ENCODE measurements around the gene VPS25. TPM values are rescaled to one million over a fixed set of nuclear protein-coding genes. Genes with fewer than 3 reads are reported as not detected.

The VPS25 gene
- total RNA-seq, 1 experiment from 2014 or later: 37.7 TPM

- POLR2A ChIA-PET: no interaction called here
- DNase-seq (ENCODE audit: low read depth, low spot score) (no peak), ATAC-seq (peak; percentile 96)
- in situ Hi-C loops (cut with HindIII; ENCODE audit: low pct_unique_long_range_greater_than_20kb, low sequenced_read_pairs) (no loop called here), intact Hi-C loops (cut with micrococcal nuclease; ENCODE audit: unreplicated experiment) (no loop called here)
- CTCF ChIA-PET: no interaction called here
- Histone ChIP-seq H3K4me3 (ENCODE audit: low read depth in 2 of 2, low read length in 2 of 2) (peak within 1 kb of the TSS; percentile 58 to 70), H3K9me3 (ENCODE audit: control insufficient read depth, insufficient read depth, low read depth, low read length) (no peaks in the 10 kb centered on the region), H3K27ac (ENCODE audit: low read length) (peak within 1 kb of the TSS; percentile 79), H3K36me3 (ENCODE audit: control insufficient read depth, insufficient read depth, low read length) (no peaks in the 10 kb centered on the region), H3K4me1 (ENCODE audit: control insufficient read depth, insufficient read depth, low read length) (no peaks in the 10 kb centered on the region), H3K27me3 (ENCODE audit: control insufficient read depth, insufficient read depth, low read length) (no peaks in the 10 kb centered on the region)
- TF ChIP-seq SIN3A (IDR thresholded peaks at IDR 0.05; ENCODE audit: borderline replicate concordance, insufficient read depth, low read depth, low read length): no peak
- peak; percentile 63 for TF ChIP-seq POLR2AphosphoS5 (IDR thresholded peaks at IDR 0.05; ENCODE audit: low read depth, low read length)
- BruUV-seq (replicated peaks): no TSS peak
Measured at GRCh38 chr17:42744806-42745617, 28.2 kb upstream of the VPS25 start, which contains the start of gene EZH1. TSS of gene EZH1 (minus strand) at chr17:42745040. CDS start at chr17:42728941, 16,099 bp downstream.

GRCh38 chr17:42748202-42748907 lies 24.9 kb upstream of the VPS25 start:
- ChIA-PET CTCF (no interaction called here), POLR2A (no interaction called here)
- no peak overlapping the region for H3K4me3 ChIP-seq (ENCODE audit: low read depth in 2 of 2, low read length in 2 of 2)
- H3K36me3 ChIP-seq (ENCODE audit: control insufficient read depth, insufficient read depth, low read length): no peaks in the 10 kb centered on the region
- intact Hi-C loops (cut with micrococcal nuclease; ENCODE audit: unreplicated experiment) (no loop called here), in situ Hi-C loops (cut with HindIII; ENCODE audit: low pct_unique_long_range_greater_than_20kb, low sequenced_read_pairs) (no loop called here)
- H3K4me1 ChIP-seq (ENCODE audit: control insufficient read depth, insufficient read depth, low read length): no peaks in the 10 kb centered on the region
- H3K9me3 ChIP-seq (ENCODE audit: control insufficient read depth, insufficient read depth, low read depth, low read length): no peaks in the 10 kb centered on the region
- H3K27me3 ChIP-seq (ENCODE audit: control insufficient read depth, insufficient read depth, low read length): no peaks in the 10 kb centered on the region
- TF ChIP-seq TCF7L2 (IDR thresholded peaks at IDR 0.05; ENCODE audit: low read depth, low read length) (no peak), CTCF (IDR thresholded peaks at IDR 0.05) (no peak), SIN3A (IDR thresholded peaks at IDR 0.05; ENCODE audit: borderline replicate concordance, insufficient read depth, low read depth, low read length) (no peak), REST (IDR thresholded peaks at IDR 0.05; ENCODE audit: insufficient read depth in 1 of 2, low read depth in 2 of 2, low read length in 1 of 2) (no peak), POLR2AphosphoS5 (IDR thresholded peaks at IDR 0.05; ENCODE audit: low read depth, low read length) (no peak)
- no peak for ATAC-seq
- no TSS peak for BruUV-seq (replicated peaks)
- H3K27ac ChIP-seq (ENCODE audit: low read length): no peak overlapping the region
- no peak for DNase-seq (ENCODE audit: low read depth, low spot score)

All from Panc1 (cell line).